Stomach (tissue), 9 donors: ENCODE results near the gene OLFM4. TPM values are rescaled to one million over a fixed set of nuclear protein-coding genes. Genes with fewer than 3 reads are reported as not detected.

Experiments used
- DNase-seq, 2 donors: peaks; one replicate each; pipeline versions ENCODE4 v3.0.0 to v3.0.0-alpha.2; 2013 to 2019
- H3K27ac ChIP-seq, 5 donors: fragments of 200-600 bp in 4 of 5; sonication (generic) in 4 of 5; one replicate each; pipeline ENCODE4 v1.5.1; 2013 to 2019; ENCODE audit warnings: mild to moderate bottlenecking in 1 of 5, moderate library complexity in 1 of 5
- H3K27me3 ChIP-seq, 3 donors: fragments of 200-600 bp; sonication (generic); one replicate each; pipeline ENCODE4 v1.5.1; 2017 to 2019; ENCODE audit warnings: mixed run types in 1 of 3
- H3K36me3 ChIP-seq, 4 donors: fragments of 200-600 bp; sonication (generic); 1 replicate in 3 of 4; 2 replicates in 1 of 4; pipeline ENCODE4 v1.5.1; 2016 to 2019
- H3K4me1 ChIP-seq, 4 donors: fragments of 200-600 bp; sonication (generic); one replicate each; pipeline ENCODE4 v1.5.1; 2016 to 2019
- H3K4me3 ChIP-seq, 4 donors: fragments of 200-600 bp; sonication (generic) in 3 of 4; one replicate each; pipeline ENCODE4 v1.5.1; 2016 to 2019; ENCODE audit warnings: mild to moderate bottlenecking in 1 of 4
- H3K9me3 ChIP-seq, 4 donors: fragments of 200-600 bp; sonication (generic); one replicate each; pipeline ENCODE4 v1.5.1; 2016 to 2019
- EP300 ChIP-seq: sonication (generic); formaldehyde crosslinking; IDR thresholded peaks from one replicate; pipeline ENCODE4 v1.6.1; 2017; ENCODE audit warnings: antibody characterized with exemption
- POLR2A ChIP-seq, 4 donors: fragments of 450-650 bp; IDR thresholded peaks; one replicate each; pipeline ENCODE4 v1.6.1; 2016; ENCODE audit warnings: antibody characterized with exemption in 4 of 4, control low read depth in 2 of 4, mild to moderate bottlenecking in 1 of 4, moderate library complexity in 1 of 4
- POLR2AphosphoS5 ChIP-seq, 3 donors: sonication (generic); formaldehyde crosslinking; IDR thresholded peaks; one replicate each; pipeline ENCODE4 v1.6.1; 2016; ENCODE audit warnings: antibody characterized with exemption in 3 of 3
- WGBS, 5 donors: extraction: QIAGEN DNeasy Blood & Tissue Kit in 3 of 5; methylation state at CpG; one replicate each; pipeline versions ENCODE4 v1.1.5 to v1.1.7; 2013 to 2018; 5-methylcytosine and 5-hydroxymethylcytosine counted together
- intact Hi-C: fragments of 100-400 bp; cut with DNase I; formaldehyde crosslinking; loops from one replicate; pipeline ENCODE4 v1.15.1; 2023; ENCODE audit warnings: low total_unique reads
- polyA plus RNA-seq, 3 donors: library from polyadenylated mRNA; stranded (reverse); fragments of 200-250 nt; gene quantifications; one replicate each; pipeline ENCODE4 v1.2.3, GENCODE V29; 2013
- total RNA-seq, 5 donors: library from RNA; depleted of rRNA; stranded (reverse); fragments of >200 nt; gene quantifications; one replicate each; pipeline versions ENCODE4 v1.1.0 to v1.2.3, GENCODE V29; 2014 to 2016
- TF ChIP-seq, protein P1 (sequence below), 7 experiments: fragments of 450-650 bp in 4 of 7; fragments of 200-600 bp in 3 of 7; sonication (generic) in 3 of 7; IDR thresholded peaks; one replicate each; pipeline ENCODE4 v1.5.1; 2016 to 2019; ENCODE audit warnings: antibody characterized with exemption in 7 of 7, control low read depth in 2 of 7, mild to moderate bottlenecking in 1 of 7
- donor health status: healthy with polysubstance abuse.
- donor health status: Bipolar disorder and iron deficiency.
- donor health status: healthy.

OLFM4 gene
- total and polyA plus RNA-seq, 8 donors: 0.92 to 167 (median 34.8) TPM; not detected in 1

- Histone ChIP-seq H3K9me3 (no peaks in the 10 kb centered on the region), H3K4me1 (peaks cover 0 to 8% (median 0%) of the 10 kb centered on the region in 4 donors), H3K36me3 (no peaks in the 10 kb centered on the region), H3K27me3 (peaks cover 0 to 11% (median 0%) of the 10 kb centered on the region in 3 donors), H3K4me3 (no peak overlapping the region), H3K27ac (no peak overlapping the region)
- intact Hi-C loops: no loop called here
- peak in 1 of 2 donors; percentile 77 for DNase-seq
- 27 to 41% (median 36%) methylated on average over 4 of the region's 4 CpGs for WGBS, 5 donors
- TF ChIP-seq POLR2A (IDR thresholded peaks at IDR 0.05) (no peak), EP300 (no peak), POLR2AphosphoS5 (IDR thresholded peaks at IDR 0.05) (no peak)
- TF ChIP-seq, protein P1, sequence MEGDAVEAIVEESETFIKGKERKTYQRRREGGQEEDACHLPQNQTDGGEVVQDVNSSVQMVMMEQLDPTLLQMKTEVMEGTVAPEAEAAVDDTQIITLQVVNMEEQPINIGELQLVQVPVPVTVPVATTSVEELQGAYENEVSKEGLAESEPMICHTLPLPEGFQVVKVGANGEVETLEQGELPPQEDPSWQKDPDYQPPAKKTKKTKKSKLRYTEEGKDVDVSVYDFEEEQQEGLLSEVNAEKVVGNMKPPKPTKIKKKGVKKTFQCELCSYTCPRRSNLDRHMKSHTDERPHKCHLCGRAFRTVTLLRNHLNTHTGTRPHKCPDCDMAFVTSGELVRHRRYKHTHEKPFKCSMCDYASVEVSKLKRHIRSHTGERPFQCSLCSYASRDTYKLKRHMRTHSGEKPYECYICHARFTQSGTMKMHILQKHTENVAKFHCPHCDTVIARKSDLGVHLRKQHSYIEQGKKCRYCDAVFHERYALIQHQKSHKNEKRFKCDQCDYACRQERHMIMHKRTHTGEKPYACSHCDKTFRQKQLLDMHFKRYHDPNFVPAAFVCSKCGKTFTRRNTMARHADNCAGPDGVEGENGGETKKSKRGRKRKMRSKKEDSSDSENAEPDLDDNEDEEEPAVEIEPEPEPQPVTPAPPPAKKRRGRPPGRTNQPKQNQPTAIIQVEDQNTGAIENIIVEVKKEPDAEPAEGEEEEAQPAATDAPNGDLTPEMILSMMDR (IDR thresholded peaks at IDR 0.05): no peak
Observed at GRCh38 chr13:53064731-53065130, 36.1 kb downstream of the OLFM4 start.

- H3K9me3 ChIP-seq: no peaks in the 10 kb centered on the region
- H3K27ac ChIP-seq: no peak overlapping the region
- intact Hi-C loops: no loop called here
- H3K4me1 ChIP-seq: peaks cover 0 to 8% (median 0%) of the 10 kb centered on the region in 4 donors
- no peak overlapping the region for H3K4me3 ChIP-seq
- no peak for DNase-seq
- peaks cover 0 to 11% (median 0%) of the 10 kb centered on the region in 3 donors for H3K27me3 ChIP-seq
- H3K36me3 ChIP-seq: no peaks in the 10 kb centered on the region
- 79 to 89% (median 85%) methylated on average over 2 of the region's 2 CpGs for WGBS, 5 donors
- TF ChIP-seq, protein P1 (IDR thresholded peaks at IDR 0.05): no peak
- TF ChIP-seq EP300 (no peak), POLR2AphosphoS5 (IDR thresholded peaks at IDR 0.05) (no peak), POLR2A (IDR thresholded peaks at IDR 0.05) (no peak)
Observed at GRCh38 chr13:53066411-53066810, 37.8 kb downstream of the OLFM4 start.

GRCh38 chr13:53068585-53069520 lies 40.2 kb downstream of the OLFM4 start:
- no peaks in the 10 kb centered on the region for H3K36me3 ChIP-seq

DNA sequence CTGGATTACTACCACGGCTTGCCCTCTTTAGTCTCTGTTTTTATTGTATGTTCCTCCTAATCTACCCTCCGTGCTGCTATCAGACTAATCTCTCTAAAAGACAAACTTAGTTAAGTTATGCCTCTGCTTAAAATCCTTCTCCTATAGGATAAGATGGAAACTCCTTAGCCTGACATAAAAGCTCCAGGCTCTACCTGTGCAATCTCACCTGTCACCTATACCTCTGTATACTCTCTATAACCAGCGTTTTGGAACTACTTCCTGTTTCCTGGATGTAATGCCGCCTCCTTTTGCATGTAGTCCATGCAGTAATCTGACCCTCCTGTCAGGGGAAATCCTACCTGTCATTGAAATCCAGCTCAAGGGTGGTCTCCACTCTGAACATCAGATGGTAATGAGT lies 41.2 kb downstream of the OLFM4 start:
- no peaks in the 10 kb centered on the region for H3K9me3 ChIP-seq
- H3K36me3 ChIP-seq: no peaks in the 10 kb centered on the region
- H3K4me3 ChIP-seq: no peak overlapping the region
- DNase-seq: no peak
- H3K4me1 ChIP-seq: peaks cover 0 to 8% (median 0%) of the 10 kb centered on the region in 4 donors
- 42 to 66% (median 59%) methylated on average over 4 of the region's 4 CpGs for WGBS, 5 donors
- H3K27me3 ChIP-seq: peaks cover 0 to under 1% (median 0%) of the 10 kb centered on the region in 3 donors
- no peak for TF ChIP-seq POLR2AphosphoS5 (IDR thresholded peaks at IDR 0.05)
- TF ChIP-seq POLR2A (IDR thresholded peaks at IDR 0.05): no peak
- TF ChIP-seq EP300: no peak
- TF ChIP-seq, protein P1 (IDR thresholded peaks at IDR 0.05): no peak
- H3K27ac ChIP-seq: no peak overlapping the region
- intact Hi-C loops: no loop called here

More at GRCh38 chr13:53068585-53069520, 40.2 kb downstream of the OLFM4 start:
- no peak overlapping the region for H3K4me3 ChIP-seq
- 50 to 62% (median 57%) methylated on average over 8 of the region's 8 CpGs for WGBS, 5 donors
- H3K27ac ChIP-seq: no peak overlapping the region
- TF ChIP-seq EP300: no peak
- TF ChIP-seq POLR2AphosphoS5 (IDR thresholded peaks at IDR 0.05): no peak
- TF ChIP-seq, protein P1 (IDR thresholded peaks at IDR 0.05): no peak
- H3K4me1 ChIP-seq: peaks cover 0 to 8% (median 0%) of the 10 kb centered on the region in 4 donors
- intact Hi-C loops: no loop called here
- peaks cover 0 to 10% (median 0%) of the 10 kb centered on the region in 3 donors for H3K27me3 ChIP-seq
- no peaks in the 10 kb centered on the region for H3K9me3 ChIP-seq
- DNase-seq: peak in 1 of 2 donors; percentile 34
